OCI-LY7 (cell line): Measurements from ENCODE around the gene GPS2. TPM values are rescaled to one million over a fixed set of nuclear protein-coding genes. Genes with fewer than 3 reads are reported as not detected.

Experiments
- BruUV-seq: library from RNA; stranded (reverse); fragments of 400-500 nt; replicated peaks from 2 replicates; lab custom pipeline; 2021; lab: Mats Ljungman, UMichigan
- CTCF ChIA-PET: fragments of 300-600 bp; sonication (Branson Sonifier 250); formaldehyde crosslinking; loops from one replicate; lab custom pipeline; 2022; ENCODE audit warnings: antibody characterized with exemption; ENCODE audit not compliant: unreplicated experiment; lab: Charles Lee
- POLR2A ChIA-PET: fragments of 300-600 bp; sonication (Branson Sonifier 250); formaldehyde crosslinking; loops from one replicate; lab custom pipeline; 2022; ENCODE audit warnings: antibody characterized with exemption; lab: Charles Lee
- DNase-seq: peaks from one replicate; pipeline ENCODE4 v3.0.0-alpha.2; 2015; ENCODE audit warnings: low spot score
- H2AFZ ChIP-seq: fragments of 200-600 bp; sonication (generic), shearing (Covaris generic); 2 replicates; pipeline ENCODE4 v1.6.1; 2014; ENCODE audit warnings: mild to moderate bottlenecking, antibody characterized with exemption, low read length, moderate library complexity
- H3K27ac ChIP-seq: fragments of 200-600 bp; sonication (generic); 2 replicates; pipeline ENCODE4 v1.5.1; 2014; ENCODE audit warnings: mixed run types, low read depth, mild to moderate bottlenecking, moderate library complexity, low read length, inconsistent platforms; ENCODE audit not compliant: poor library complexity, severe bottlenecking
- H3K36me3 ChIP-seq: fragments of 200-600 bp; sonication (generic); 2 replicates; pipeline ENCODE4 v1.6.1; 2014; ENCODE audit warnings: mild to moderate bottlenecking, antibody characterized with exemption, low read length, moderate library complexity, mixed read lengths; ENCODE audit not compliant: insufficient read depth
- H3K4me1 ChIP-seq: fragments of 200-600 bp; sonication (generic); 2 replicates; pipeline ENCODE4 v1.5.1; 2014; ENCODE audit warnings: mild to moderate bottlenecking, low read length; ENCODE audit not compliant: insufficient read depth, poor library complexity, severe bottlenecking
- H3K4me2 ChIP-seq: fragments of 200-600 bp; sonication (generic); 2 replicates; pipeline ENCODE4 v1.6.1; 2014; ENCODE audit warnings: mild to moderate bottlenecking, low read length
- H3K4me3 ChIP-seq: fragments of 200-600 bp; sonication (generic); 2 replicates; pipeline ENCODE4 v1.5.1; 2014; ENCODE audit warnings: mild to moderate bottlenecking, low read depth, low read length; ENCODE audit not compliant: poor library complexity, severe bottlenecking
- H3K79me2 ChIP-seq: fragments of 200-600 bp; sonication (generic); 2 replicates; pipeline ENCODE4 v1.6.1; 2016; ENCODE audit warnings: low read depth, mild to moderate bottlenecking, low read length, moderate library complexity, mixed read lengths; ENCODE audit not compliant: insufficient read depth
- H3K9me2 ChIP-seq: fragments of 200-600 bp; sonication (generic); 2 replicates; pipeline ENCODE4 v1.6.1; 2016; ENCODE audit warnings: mild to moderate bottlenecking, low read length, mixed read lengths; ENCODE audit not compliant: insufficient read depth
- H3K9me3 ChIP-seq: fragments of 200-600 bp; sonication (generic); 2 replicates; pipeline ENCODE4 v1.6.1; 2014; ENCODE audit warnings: mild to moderate bottlenecking, mixed run types, low read length, mixed read lengths
- H4K20me1 ChIP-seq: fragments of 200-600 bp; sonication (generic); 2 replicates; pipeline ENCODE4 v1.6.1; 2014; ENCODE audit warnings: mild to moderate bottlenecking, antibody characterized with exemption, low read length, moderate library complexity, mixed read lengths; ENCODE audit not compliant: insufficient read depth
- EZH2phosphoT487 ChIP-seq: fragments of 200-600 bp; sonication (generic); IDR thresholded peaks from 2 replicates; pipeline ENCODE4 v1.6.1; 2018; ENCODE audit warnings: low read depth, borderline replicate concordance, mild to moderate bottlenecking, mixed run types, antibody characterized with exemption, low read length, moderate library complexity, mixed read lengths
- intact Hi-C: fragments of 100-400 bp; cut with micrococcal nuclease; formaldehyde crosslinking; loops from one replicate; pipeline ENCODE4 v1.10.0; 2022; ENCODE audit not compliant: unreplicated experiment
- total RNA-seq, 2 experiments: library from RNA; depleted of rRNA in 1 of 2; stranded (reverse); fragments of >200 nt in 1 of 2; shearing (Covaris generic) in 1 of 2; gene quantifications; 2 replicates each; pipeline ENCODE4 v1.2.3, GENCODE V29; 2014 to 2022
- TF ChIP-seq, protein P1 (sequence below): fragments of 200-600 bp; sonication (generic); conservative IDR thresholded peaks from 2 replicates; pipeline ENCODE4 v1.5.1; 2014; ENCODE audit warnings: mild to moderate bottlenecking, antibody characterized with exemption, low read length, moderate library complexity, mixed read lengths

Gene GPS2
- total RNA-seq, 2 experiments from 2014 or later = 70.5 to 75.0 TPM

DNA sequence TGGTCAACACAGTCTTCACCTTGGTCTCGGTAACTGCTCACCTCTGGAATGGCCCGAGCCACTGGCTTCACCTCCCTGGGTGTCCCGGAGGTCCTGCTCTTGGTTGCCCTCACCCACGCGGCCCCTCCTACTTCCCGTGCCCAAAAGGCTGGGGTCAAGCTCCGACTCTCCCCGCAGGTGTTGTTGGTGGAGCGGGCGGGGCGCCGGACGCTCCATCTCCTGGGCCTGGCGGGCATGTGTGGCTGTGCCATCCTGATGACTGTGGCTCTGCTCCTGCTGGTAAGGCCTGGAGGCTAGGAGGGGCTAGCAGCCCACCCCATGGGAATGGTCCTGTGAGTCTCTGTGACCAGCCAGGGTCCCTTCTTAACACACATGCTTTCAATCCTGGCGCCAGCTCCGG lies 30.2 kb downstream of the GPS2 start:
- ChIA-PET CTCF (no interaction called here), POLR2A (no interaction called here)
- Histone ChIP-seq H3K79me2 (no peaks in the 10 kb centered on the region), H3K27ac (no peak overlapping the region), H3K4me2 (no peak overlapping the region), H3K4me3 (no peak overlapping the region), H3K9me2 (no peaks in the 10 kb centered on the region), H3K36me3 (no peaks in the 10 kb centered on the region), H3K9me3 (no peaks in the 10 kb centered on the region), H3K4me1 (peaks cover 39% of the 10 kb centered on the region), H2AFZ (no peak overlapping the region), H4K20me1 (no peaks in the 10 kb centered on the region)
- no peak for TF ChIP-seq EZH2phosphoT487
- TF ChIP-seq, protein P1, sequence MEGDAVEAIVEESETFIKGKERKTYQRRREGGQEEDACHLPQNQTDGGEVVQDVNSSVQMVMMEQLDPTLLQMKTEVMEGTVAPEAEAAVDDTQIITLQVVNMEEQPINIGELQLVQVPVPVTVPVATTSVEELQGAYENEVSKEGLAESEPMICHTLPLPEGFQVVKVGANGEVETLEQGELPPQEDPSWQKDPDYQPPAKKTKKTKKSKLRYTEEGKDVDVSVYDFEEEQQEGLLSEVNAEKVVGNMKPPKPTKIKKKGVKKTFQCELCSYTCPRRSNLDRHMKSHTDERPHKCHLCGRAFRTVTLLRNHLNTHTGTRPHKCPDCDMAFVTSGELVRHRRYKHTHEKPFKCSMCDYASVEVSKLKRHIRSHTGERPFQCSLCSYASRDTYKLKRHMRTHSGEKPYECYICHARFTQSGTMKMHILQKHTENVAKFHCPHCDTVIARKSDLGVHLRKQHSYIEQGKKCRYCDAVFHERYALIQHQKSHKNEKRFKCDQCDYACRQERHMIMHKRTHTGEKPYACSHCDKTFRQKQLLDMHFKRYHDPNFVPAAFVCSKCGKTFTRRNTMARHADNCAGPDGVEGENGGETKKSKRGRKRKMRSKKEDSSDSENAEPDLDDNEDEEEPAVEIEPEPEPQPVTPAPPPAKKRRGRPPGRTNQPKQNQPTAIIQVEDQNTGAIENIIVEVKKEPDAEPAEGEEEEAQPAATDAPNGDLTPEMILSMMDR = no peak
- intact Hi-C loops = no loop called here
- BruUV-seq = no TSS peak
- no peak for DNase-seq

DNA sequence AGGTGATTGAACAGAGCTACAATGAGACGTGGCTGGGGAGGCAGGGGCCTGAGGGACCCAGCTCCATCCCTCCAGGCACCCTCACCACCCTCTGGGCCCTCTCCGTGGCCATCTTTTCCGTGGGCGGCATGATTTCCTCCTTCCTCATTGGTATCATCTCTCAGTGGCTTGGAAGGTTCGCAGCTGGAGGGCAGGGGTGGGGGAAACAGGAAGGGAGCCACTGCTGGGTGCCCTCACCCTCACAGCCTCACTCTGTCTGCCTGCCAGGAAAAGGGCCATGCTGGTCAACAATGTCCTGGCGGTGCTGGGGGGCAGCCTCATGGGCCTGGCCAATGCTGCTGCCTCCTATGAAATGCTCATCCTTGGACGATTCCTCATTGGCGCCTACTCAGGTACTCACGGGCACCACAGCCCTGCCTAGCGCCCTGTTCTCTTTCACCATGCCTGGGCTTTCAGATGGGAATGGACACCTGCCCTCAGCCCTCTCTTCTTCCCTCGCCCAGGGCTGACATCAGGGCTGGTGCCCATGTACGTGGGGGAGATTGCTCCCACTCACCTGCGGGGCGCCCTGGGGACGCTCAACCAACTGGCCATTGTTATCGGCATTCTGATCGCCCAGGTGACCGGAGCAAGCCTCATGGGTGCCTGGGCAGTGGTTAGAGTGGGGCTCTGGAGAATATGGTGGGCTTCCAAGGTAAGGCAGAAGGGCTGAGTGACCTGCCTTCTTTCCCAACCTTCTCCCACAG lies 31.5 kb downstream of the GPS2 start:
- H3K4me1 ChIP-seq = peaks cover 41% of the 10 kb centered on the region
- H3K27ac ChIP-seq = no peak overlapping the region
- no TSS peak for BruUV-seq
- no peaks in the 10 kb centered on the region for H3K9me3 ChIP-seq
- ChIA-PET POLR2A (no interaction called here), CTCF (no interaction called here)
- intact Hi-C loops = no loop called here
- TF ChIP-seq, protein P1 = no peak
- no peak for TF ChIP-seq EZH2phosphoT487
- H3K4me3 ChIP-seq = no peak overlapping the region
- H4K20me1 ChIP-seq = no peaks in the 10 kb centered on the region
- no peaks in the 10 kb centered on the region for H3K9me2 ChIP-seq
- H2AFZ ChIP-seq = no peak overlapping the region
- H3K4me2 ChIP-seq = no peak overlapping the region
- H3K79me2 ChIP-seq = no peaks in the 10 kb centered on the region
- H3K36me3 ChIP-seq = no peaks in the 10 kb centered on the region
- DNase-seq = no peak

DNA sequence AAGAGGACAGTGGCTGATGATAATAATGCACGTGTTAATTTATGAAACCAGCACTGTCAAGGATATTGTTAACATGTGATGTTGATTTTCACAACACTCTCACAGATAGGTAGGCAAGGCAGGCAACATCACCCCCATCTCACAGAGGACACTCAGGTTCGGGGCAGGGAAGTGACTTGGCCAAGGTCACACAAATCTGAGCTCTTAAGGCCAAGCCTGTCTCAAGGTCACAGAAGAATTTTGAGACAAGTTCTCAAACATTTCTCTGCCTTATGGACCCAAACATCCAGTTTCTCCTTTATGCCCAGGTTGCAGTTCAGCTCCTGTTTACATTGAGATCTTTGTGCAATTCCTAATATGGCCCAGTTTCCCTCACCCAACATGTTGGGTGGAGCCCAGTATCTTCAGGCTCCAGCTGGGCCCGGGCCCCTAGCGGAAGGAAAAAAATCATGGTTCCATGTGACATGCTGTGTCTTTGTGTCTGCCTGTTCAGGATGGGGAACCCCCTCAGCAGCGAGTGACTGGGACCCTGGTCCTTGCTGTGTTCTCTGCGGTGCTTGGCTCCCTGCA lies 32.3 kb downstream of the GPS2 start:
- H3K4me2 ChIP-seq = no peak overlapping the region; the same call in 1 of the 2 replicates

More for the DNA sequence above, 32.3 kb downstream of the GPS2 start:
- DNase-seq = no peak
- ChIA-PET POLR2A (no interaction called here), CTCF (interaction anchor here (0.5 to 0.6 kb wide), 2 partner anchors 250 to 939 kb away, joined by 3 read pairs; no protein-coding TSS in a partner anchor)
- no peak overlapping the region for H3K27ac ChIP-seq
- no peaks in the 10 kb centered on the region for H4K20me1 ChIP-seq
- peaks cover 41% of the 10 kb centered on the region for H3K4me1 ChIP-seq
- no TSS peak for BruUV-seq
- no peaks in the 10 kb centered on the region for H3K79me2 ChIP-seq
- TF ChIP-seq, protein P1 = peak; percentile 32; the same call in 1 of the 2 replicates
- no peak for TF ChIP-seq EZH2phosphoT487
- intact Hi-C loops = no loop called here
- no peaks in the 10 kb centered on the region for H3K36me3 ChIP-seq
- no peaks in the 10 kb centered on the region for H3K9me2 ChIP-seq
- no peaks in the 10 kb centered on the region for H3K9me3 ChIP-seq
- H3K4me3 ChIP-seq = no peak overlapping the region
- H2AFZ ChIP-seq = peak overlapping the region; percentile 13; the same call in 1 of the 2 replicates
